HG03457 (cell line): ENCODE measurements around the gene NSFL1C.
"Not testable (repeated sequence)": the region's sequence is repeated elsewhere in the genome, so short reads cannot be mapped to it uniquely, and the experiment has no call there.

Source experiments
- ATAC-seq: cut with Tn5 transposase; IDR thresholded peaks from one replicate; pipeline ENCODE4 v1.9.1; 2021; ENCODE audit warnings: moderate number of reproducible peaks; ENCODE audit not compliant: unreplicated experiment

The NSFL1C gene

GRCh38 chr20:1466211-1467081 lies at the start of gene NSFL1C:
TSS of gene NSFL1C (minus strand) at chr20:1466849. CDS start at chr20:1466824, 25 bp downstream.
- peak; percentile 81 for ATAC-seq

- no peak for ATAC-seq
Observed at GRCh38 chr20:1513801-1514200, 47.2 kb upstream of the NSFL1C start.

- no peak for ATAC-seq
Observed at GRCh38 chr20:1509237-1509636, 42.6 kb upstream of the NSFL1C start.

- no peak for ATAC-seq
Observed at GRCh38 chr20:1508574-1508973, 41.9 kb upstream of the NSFL1C start.

- ATAC-seq = no peak
Observed at GRCh38 chr20:1507276-1507675, 40.6 kb upstream of the NSFL1C start.

- ATAC-seq = no peak
Observed at GRCh38 chr20:1505871-1506270, 39.2 kb upstream of the NSFL1C start.

- no peak for ATAC-seq
Observed at GRCh38 chr20:1505361-1505760, 38.7 kb upstream of the NSFL1C start.

GRCh38 chr20:1503564-1504227 lies 37.0 kb upstream of the NSFL1C start:
- peak; percentile 93 for ATAC-seq

- ATAC-seq = no peak
Observed at GRCh38 chr20:1500496-1500895, 33.8 kb upstream of the NSFL1C start.

- ATAC-seq = no peak
Observed at GRCh38 chr20:1499528-1500420, 33.1 kb upstream of the NSFL1C start.

GRCh38 chr20:1497371-1497770 lies 30.7 kb upstream of the NSFL1C start:
- not testable (repeated sequence) for ATAC-seq

- ATAC-seq = no peak
Observed at GRCh38 chr20:1496930-1497329, 30.3 kb upstream of the NSFL1C start.

GRCh38 chr20:1494436-1494835 lies 27.8 kb upstream of the NSFL1C start:
- no peak for ATAC-seq

- no peak for ATAC-seq
Observed at GRCh38 chr20:1493536-1493935, 26.9 kb upstream of the NSFL1C start.

GRCh38 chr20:1491860-1492642 lies 25.4 kb upstream of the NSFL1C start:
- ATAC-seq = no peak

- no peak for ATAC-seq
Observed at GRCh38 chr20:1491281-1491840, 24.7 kb upstream of the NSFL1C start, which contains the start of gene SIRPB2. TSS of gene SIRPB2 (minus strand) at chr20:1491420. CDS start at chr20:1491359, 61 bp downstream.

GRCh38 chr20:1490643-1491195 lies 24.1 kb upstream of the NSFL1C start:
- no peak for ATAC-seq

- ATAC-seq = no peak
Observed at GRCh38 chr20:1489764-1490436, 23.3 kb upstream of the NSFL1C start.

- ATAC-seq = no peak
Observed at GRCh38 chr20:1489325-1489724, 22.7 kb upstream of the NSFL1C start.
